Erythroblast (primary cell): ENCODE data around the gene PPFIA2.

Experiments used
- DNase-seq, 2 experiments: peaks; one replicate each; lab custom pipeline; 2025; lab: John Stamatoyannopoulos, UW
- GATA1 ChIP-seq: IDR thresholded peaks from 2 replicates; pipeline ENCODE4 v1.6.1; 2011; ENCODE audit warnings: low read depth, mild to moderate bottlenecking, control low read depth, low read length, moderate library complexity
- POLR2A ChIP-seq: IDR thresholded peaks from 2 replicates; pipeline ENCODE4 v1.6.1; 2011; ENCODE audit warnings: mild to moderate bottlenecking, low read length

The PPFIA2 gene

GRCh38 chr12:81412940-81413339 lies 346.2 kb downstream of the PPFIA2 start:
- no peak for DNase-seq
- no peak for TF ChIP-seq POLR2A
- TF ChIP-seq GATA1: no peak

- no peak for DNase-seq
- TF ChIP-seq GATA1: no peak
- TF ChIP-seq POLR2A: no peak
Measured at GRCh38 chr12:81403348-81403747, 355.8 kb downstream of the PPFIA2 start.

GRCh38 chr12:81401241-81401640 lies 357.9 kb downstream of the PPFIA2 start:
- DNase-seq: no peak
- TF ChIP-seq GATA1: no peak
- no peak for TF ChIP-seq POLR2A

- no peak for DNase-seq
- no peak for TF ChIP-seq GATA1
- TF ChIP-seq POLR2A: no peak
Measured at GRCh38 chr12:81400024-81400423, 359.1 kb downstream of the PPFIA2 start.

- TF ChIP-seq POLR2A (no peak), GATA1 (no peak)
- DNase-seq: no peak
Measured at GRCh38 chr12:81395431-81395830, 363.7 kb downstream of the PPFIA2 start.

GRCh38 chr12:81389550-81390099 lies 369.5 kb downstream of the PPFIA2 start:
- TF ChIP-seq GATA1 (no peak), POLR2A (no peak)
- DNase-seq: no peak

GRCh38 chr12:81386101-81386500 lies 373.0 kb downstream of the PPFIA2 start:
- TF ChIP-seq GATA1: no peak
- no peak for TF ChIP-seq POLR2A
- no peak for DNase-seq

- no peak for DNase-seq
- no peak for TF ChIP-seq POLR2A
- TF ChIP-seq GATA1: no peak
Measured at GRCh38 chr12:81381951-81382350, 377.2 kb downstream of the PPFIA2 start.

- DNase-seq: no peak
- TF ChIP-seq POLR2A: no peak
- TF ChIP-seq GATA1: no peak
Measured at GRCh38 chr12:81378601-81379285, 380.4 kb downstream of the PPFIA2 start.

- DNase-seq: no peak
Measured at GRCh38 chr12:81377771-81378170, 381.4 kb downstream of the PPFIA2 start.

GRCh38 chr12:81375969-81376368 lies 383.2 kb downstream of the PPFIA2 start:
- TF ChIP-seq GATA1: no peak
- no peak for TF ChIP-seq POLR2A
- no peak for DNase-seq

More at GRCh38 chr12:81377771-81378170, 381.4 kb downstream of the PPFIA2 start:
- TF ChIP-seq GATA1: no peak
- no peak for TF ChIP-seq POLR2A

GRCh38 chr12:81370456-81370855 lies 388.7 kb downstream of the PPFIA2 start:
- DNase-seq: no peak
- TF ChIP-seq POLR2A (no peak), GATA1 (no peak)

GRCh38 chr12:81369175-81369574 lies 390.0 kb downstream of the PPFIA2 start:
- TF ChIP-seq POLR2A: no peak
- TF ChIP-seq GATA1: no peak
- DNase-seq: no peak

GRCh38 chr12:81365284-81365683 lies 393.9 kb downstream of the PPFIA2 start:
- no peak for DNase-seq
- TF ChIP-seq POLR2A (no peak), GATA1 (no peak)

GRCh38 chr12:81360916-81361315 lies 398.2 kb downstream of the PPFIA2 start:
- no peak for TF ChIP-seq GATA1
- TF ChIP-seq POLR2A: no peak
- no peak for DNase-seq
